Fibroblast of the aortic adventitia (primary cell): Measurements from ENCODE around the gene MPG. TPM values are rescaled to one million over a fixed set of nuclear protein-coding genes. Genes with fewer than 3 reads are reported as not detected.

Experiments used
- DNase-seq: peaks from one replicate; pipeline ENCODE4 v3.0.0-alpha.2; 2010; ENCODE audit warnings: low read depth
- H3K4me3 ChIP-seq: 2 replicates; pipeline ENCODE4 v1.5.1; 2011; ENCODE audit warnings: low read depth, mild to moderate bottlenecking, control low read depth, low read length, moderate library complexity
- total RNA-seq: library from RNA; depleted of rRNA; stranded (reverse); fragments of >200 nt; gene quantifications from 2 replicates; pipeline ENCODE4 v1.2.3, GENCODE V29; 2012; ENCODE audit warnings: low replicate concordance
- TF ChIP-seq, protein P1 (sequence below): IDR thresholded peaks from 2 replicates; pipeline ENCODE4 v1.5.1; 2011; ENCODE audit warnings: mild to moderate bottlenecking, low read length, control low read depth, inconsistent platforms; ENCODE audit not compliant: insufficient read depth

Gene MPG
- total RNA-seq, 1 donor, result 124 TPM

DNA sequence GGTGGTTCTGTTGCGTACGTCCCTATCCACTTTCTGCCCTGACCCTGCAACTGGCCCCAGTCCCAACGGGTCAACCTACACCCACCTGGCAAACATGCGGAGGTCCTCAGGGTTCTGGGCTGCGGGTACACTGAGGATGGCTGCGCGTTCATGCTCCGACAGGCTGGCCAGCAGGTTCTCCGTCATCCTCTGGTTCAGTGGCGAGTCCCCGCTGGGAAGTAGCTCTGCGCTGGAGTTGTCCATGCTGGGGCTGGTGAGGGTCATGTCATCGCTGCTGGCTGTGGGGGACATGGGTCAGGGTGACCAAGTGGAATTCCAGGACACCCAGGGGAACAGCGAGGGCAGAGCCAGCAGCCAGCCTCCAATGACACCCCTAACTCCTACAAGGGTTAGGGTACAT is 10.6 kb downstream of the MPG start:
- DNase-seq, result no peak
- TF ChIP-seq, protein P1, sequence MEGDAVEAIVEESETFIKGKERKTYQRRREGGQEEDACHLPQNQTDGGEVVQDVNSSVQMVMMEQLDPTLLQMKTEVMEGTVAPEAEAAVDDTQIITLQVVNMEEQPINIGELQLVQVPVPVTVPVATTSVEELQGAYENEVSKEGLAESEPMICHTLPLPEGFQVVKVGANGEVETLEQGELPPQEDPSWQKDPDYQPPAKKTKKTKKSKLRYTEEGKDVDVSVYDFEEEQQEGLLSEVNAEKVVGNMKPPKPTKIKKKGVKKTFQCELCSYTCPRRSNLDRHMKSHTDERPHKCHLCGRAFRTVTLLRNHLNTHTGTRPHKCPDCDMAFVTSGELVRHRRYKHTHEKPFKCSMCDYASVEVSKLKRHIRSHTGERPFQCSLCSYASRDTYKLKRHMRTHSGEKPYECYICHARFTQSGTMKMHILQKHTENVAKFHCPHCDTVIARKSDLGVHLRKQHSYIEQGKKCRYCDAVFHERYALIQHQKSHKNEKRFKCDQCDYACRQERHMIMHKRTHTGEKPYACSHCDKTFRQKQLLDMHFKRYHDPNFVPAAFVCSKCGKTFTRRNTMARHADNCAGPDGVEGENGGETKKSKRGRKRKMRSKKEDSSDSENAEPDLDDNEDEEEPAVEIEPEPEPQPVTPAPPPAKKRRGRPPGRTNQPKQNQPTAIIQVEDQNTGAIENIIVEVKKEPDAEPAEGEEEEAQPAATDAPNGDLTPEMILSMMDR, result no peak
- H3K4me3 ChIP-seq, result no peak overlapping the region

DNA sequence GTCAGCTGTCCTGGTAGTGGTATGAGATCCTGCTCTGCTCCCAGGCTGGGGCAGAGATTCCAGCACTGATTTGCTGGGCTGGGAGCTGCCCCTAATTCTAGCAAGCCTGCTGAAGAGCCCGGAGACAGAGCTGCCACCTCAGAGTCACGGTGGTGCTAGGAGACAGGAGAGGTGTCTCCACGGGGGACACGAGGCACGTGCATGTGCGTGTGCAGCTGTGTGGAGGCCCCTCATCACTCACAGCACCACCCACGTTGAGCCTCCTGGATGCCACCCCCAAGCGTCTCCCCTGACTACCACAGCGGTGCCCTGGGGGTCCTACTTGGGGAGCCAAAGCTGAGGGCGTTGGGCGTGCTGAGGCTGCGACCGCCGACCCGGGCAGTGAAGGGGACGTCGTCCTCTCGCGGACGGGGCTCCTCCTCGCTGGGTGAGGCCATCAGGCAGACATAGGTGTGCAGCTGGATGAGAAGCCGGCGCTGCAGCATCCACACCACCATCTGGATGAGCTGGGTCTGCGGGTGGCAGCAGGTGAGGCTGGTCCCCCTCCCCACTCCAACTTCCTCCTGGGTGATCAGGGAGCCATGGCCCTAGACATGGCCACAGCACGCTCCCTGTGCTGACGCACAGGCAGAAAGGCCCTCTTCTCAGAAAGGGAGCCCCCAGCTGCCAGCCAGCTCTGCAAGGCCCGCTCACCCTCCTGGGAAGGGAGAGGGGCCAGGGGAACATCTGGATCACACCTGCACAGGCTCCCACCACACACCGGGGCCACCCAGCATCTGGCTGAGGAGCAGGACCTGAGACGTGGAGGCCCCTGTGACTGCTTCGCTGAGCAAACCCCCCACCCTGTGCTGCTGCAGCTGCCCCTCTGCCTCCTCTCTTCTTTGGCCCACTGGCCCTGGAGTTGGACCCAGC is 11.6 kb downstream of the MPG start:
- no peak overlapping the region for H3K4me3 ChIP-seq
- DNase-seq, result no peak
- TF ChIP-seq, protein P1, result no peak

DNA sequence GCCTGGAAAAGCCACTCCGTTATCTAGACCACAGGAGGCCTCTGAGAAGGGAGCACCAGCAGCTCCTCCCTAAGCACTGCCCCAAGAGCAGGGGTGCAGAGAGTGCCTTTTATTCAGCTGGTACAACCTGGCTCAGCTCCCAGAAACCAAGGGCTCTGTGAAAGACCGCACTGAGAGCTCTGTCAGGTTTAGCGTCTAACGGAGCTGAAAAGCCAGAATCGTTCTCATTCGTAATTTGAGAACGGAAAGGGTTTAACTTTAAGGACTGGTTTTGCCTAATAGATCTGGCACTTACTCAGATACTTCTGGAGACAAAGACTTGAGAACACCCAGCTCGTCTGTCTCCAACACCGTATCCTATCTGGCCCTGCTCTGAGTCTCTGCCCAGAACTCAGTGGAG is 13.5 kb downstream of the MPG start:
- DNase-seq, result peak; percentile 52
- TF ChIP-seq, protein P1, result no peak
- H3K4me3 ChIP-seq, result no peak overlapping the region

DNA sequence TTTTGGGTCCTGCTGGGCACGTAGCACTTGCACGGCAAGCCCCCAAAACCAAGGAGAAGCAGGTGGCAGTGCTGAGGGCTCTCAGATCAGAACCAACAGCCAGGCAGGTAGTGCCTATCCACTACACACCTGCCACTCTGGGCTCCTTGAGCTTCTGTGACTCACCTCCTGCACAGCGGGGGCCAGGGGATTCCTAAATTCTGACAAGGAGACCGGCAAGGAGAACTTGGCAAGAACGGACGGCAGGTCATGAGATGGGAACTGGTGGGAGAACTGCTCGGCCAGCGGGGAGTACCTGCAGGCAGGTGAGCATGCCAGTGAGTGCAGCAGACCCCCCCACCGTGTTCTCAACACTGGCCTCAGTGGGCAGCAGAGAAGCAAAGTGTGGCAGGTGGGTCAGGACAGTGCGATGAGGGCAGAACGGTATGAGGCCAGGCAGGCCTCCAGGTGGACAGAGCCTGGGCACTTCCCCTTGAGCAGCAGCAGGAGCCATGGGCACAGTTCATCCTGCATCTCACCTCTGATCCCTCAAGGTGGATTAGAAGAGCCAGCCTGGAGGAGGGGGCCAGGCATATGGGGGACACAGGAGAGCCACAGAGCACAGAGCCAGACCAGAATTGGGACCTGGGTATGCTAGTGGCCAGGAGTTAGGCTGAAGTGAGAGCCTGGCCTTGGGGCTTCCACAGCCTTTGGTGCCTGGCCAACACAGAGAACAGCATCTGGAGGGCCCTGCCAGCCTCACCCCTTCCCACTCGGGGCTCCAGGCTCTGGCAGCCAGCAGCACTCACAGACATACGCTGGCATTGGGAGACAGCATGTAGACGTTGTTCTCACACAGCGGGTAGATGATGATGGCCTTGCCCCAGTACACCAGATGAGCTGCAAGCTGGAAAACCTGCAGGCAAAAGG is 14.7 kb downstream of the MPG start:
- TF ChIP-seq, protein P1, result no peak
- no peak overlapping the region for H3K4me3 ChIP-seq
- no peak for DNase-seq

DNA sequence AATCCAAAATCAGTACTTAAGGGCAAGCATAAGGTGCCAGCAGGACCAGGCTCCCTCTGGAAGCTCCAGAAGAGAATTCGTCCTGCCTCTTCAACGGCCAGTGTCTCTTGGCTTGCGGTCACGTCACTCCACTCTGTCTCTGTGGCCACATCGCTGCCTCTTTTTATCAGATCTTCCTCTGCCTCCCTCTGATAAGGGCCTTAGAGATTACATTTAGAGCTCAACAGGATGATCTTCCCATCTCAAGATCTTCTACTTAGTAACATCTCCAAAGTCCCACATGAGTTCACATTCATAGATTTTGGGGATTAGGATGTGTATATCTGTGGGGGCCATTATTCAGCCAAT is 16.9 kb downstream of the MPG start:
- H3K4me3 ChIP-seq, result no peak overlapping the region
- TF ChIP-seq, protein P1, result no peak
- no peak for DNase-seq

DNA sequence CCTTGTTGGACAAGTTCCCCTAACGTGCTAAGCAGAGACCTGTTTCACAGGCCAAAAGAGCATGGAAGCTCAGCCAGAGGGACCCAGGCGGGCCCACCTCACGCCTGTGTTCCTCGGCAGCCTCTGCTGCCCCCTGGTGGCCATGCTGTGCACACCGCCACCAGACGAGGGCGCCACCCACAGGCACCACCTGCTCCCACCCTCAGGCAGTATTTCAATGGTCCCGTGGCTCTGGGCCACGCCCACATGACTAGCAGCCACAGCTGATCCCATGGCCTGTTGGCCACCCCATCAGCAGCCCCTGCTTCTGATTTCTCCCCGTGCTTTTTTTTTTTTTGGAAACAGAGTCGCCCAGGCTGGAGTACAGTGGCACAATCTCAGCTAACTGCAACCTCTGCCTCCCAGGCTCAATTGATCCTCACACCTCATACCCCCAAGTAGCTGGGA is 18.9 kb downstream of the MPG start:
- DNase-seq, result peak; percentile 85
- no peak overlapping the region for H3K4me3 ChIP-seq
- TF ChIP-seq, protein P1, result peak; percentile 98
